Neural progenitor cell (in vitro differentiated cells): ENCODE data around the gene SLC5A6.

Source experiments
- CTCF ChIP-seq: fragments of 200-600 bp; sonication (generic); IDR thresholded peaks from 2 replicates; pipeline ENCODE4 v1.5.1; 2017; ENCODE audit warnings: antibody characterized with exemption, mild to moderate bottlenecking
- EZH2 ChIP-seq: fragments of 200-600 bp; sonication (generic); IDR thresholded peaks from 2 replicates; pipeline ENCODE4 v1.6.1; 2017; ENCODE audit warnings: antibody characterized with exemption, mild to moderate bottlenecking, moderate library complexity

GRCh38 chr2:27220091-27220490 is 8.0 kb upstream of the SLC5A6 start:
- TF ChIP-seq EZH2: no peak
- no peak for TF ChIP-seq CTCF
